ENCODE measurements around the gene ATP6V0D1. TPM values are rescaled to one million over a fixed set of nuclear protein-coding genes. Genes with fewer than 3 reads are reported as not detected.

The ATP6V0D1 gene
- total and polyA plus RNA-seq, 10 donors, result 37.3 to 133 (median 105) TPM

DNA sequence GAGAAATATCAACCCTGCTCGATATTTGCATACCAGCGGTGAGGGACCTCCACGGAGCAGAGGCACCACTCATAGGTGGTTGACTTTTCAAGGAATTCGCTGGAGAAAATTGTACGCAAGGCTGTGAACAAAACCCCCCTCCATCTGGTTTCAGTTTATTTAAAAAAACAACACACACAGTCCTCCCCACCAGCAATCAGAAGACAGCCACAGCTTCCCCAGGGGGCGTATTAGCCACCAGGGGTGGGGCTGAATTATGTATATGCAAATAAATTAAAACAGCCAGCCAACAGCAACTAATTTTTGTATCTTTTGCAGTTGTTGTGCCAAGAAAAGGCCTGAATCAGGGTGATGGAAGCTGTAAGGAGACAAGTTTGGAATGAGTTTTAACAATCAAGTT is 55.9 kb downstream of the ATP6V0D1 start:
- no peaks in the 10 kb centered on the region for H3K9me3 ChIP-seq
- no peak overlapping the region for H3K27ac ChIP-seq
- peaks cover 0 to 43% (median 9%) of the 10 kb centered on the region in 7 donors for H3K27me3 ChIP-seq (replicated peaks in 1 of 7)
- H3K4me3 ChIP-seq, result no peak overlapping the region
- intact Hi-C loops (cut with DNase I; ENCODE audit: low total_unique reads), result loop anchor here (5.0 kb wide), 1 partner anchor 37 kb away; no protein-coding TSS in a partner anchor
- 59 to 69% (median 66%) methylated on average over 6 of the region's 6 CpGs for WGBS, 5 donors
- H3K36me3 ChIP-seq, result no peaks in the 10 kb centered on the region
- H3K4me1 ChIP-seq, result peaks cover 8 to 25% (median 20%) of the 10 kb centered on the region in 6 donors
- TF ChIP-seq, protein P1, sequence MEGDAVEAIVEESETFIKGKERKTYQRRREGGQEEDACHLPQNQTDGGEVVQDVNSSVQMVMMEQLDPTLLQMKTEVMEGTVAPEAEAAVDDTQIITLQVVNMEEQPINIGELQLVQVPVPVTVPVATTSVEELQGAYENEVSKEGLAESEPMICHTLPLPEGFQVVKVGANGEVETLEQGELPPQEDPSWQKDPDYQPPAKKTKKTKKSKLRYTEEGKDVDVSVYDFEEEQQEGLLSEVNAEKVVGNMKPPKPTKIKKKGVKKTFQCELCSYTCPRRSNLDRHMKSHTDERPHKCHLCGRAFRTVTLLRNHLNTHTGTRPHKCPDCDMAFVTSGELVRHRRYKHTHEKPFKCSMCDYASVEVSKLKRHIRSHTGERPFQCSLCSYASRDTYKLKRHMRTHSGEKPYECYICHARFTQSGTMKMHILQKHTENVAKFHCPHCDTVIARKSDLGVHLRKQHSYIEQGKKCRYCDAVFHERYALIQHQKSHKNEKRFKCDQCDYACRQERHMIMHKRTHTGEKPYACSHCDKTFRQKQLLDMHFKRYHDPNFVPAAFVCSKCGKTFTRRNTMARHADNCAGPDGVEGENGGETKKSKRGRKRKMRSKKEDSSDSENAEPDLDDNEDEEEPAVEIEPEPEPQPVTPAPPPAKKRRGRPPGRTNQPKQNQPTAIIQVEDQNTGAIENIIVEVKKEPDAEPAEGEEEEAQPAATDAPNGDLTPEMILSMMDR (IDR thresholded peaks at IDR 0.05 in 8 of 11, conservative IDR thresholded peaks at IDR 0.05 in 3 of 11), result no peak
- TF ChIP-seq POLR2AphosphoS5 (IDR thresholded peaks at IDR 0.05) (no peak), POLR2A (IDR thresholded peaks at IDR 0.05) (no peak)
- DNase-seq, result no peak

DNA sequence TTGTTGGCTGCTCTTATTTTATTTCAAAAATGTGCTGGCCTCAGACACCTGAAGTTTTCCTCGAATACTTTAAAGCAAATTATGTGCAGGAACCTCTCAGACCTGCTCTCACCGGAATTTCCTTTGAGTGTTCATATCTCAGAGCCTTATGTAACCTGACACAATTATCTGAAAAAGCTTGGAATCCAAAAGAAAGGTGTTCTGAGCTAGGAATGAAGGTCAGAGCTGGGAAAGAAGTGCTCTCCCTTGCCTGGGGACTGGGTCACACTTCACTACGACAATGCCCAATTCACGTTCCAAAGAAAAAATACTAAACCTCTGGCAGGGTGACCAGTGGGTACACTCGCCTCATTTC is 56.7 kb downstream of the ATP6V0D1 start:
- no peak overlapping the region for H3K4me3 ChIP-seq
- no peak for DNase-seq
- H3K27ac ChIP-seq, result no peak overlapping the region
- 60 to 73% (median 70%) methylated on average over 5 of the region's 5 CpGs for WGBS, 5 donors
- peaks cover 0 to 35% (median 1%) of the 10 kb centered on the region in 7 donors for H3K27me3 ChIP-seq (replicated peaks in 1 of 7)
- intact Hi-C loops (cut with DNase I; ENCODE audit: low total_unique reads), result no loop called here
- no peaks in the 10 kb centered on the region for H3K9me3 ChIP-seq
- peaks cover 3 to 16% (median 11%) of the 10 kb centered on the region in 6 donors for H3K4me1 ChIP-seq
- no peaks in the 10 kb centered on the region for H3K36me3 ChIP-seq
- TF ChIP-seq POLR2AphosphoS5 (IDR thresholded peaks at IDR 0.05), result no peak
- no peak for TF ChIP-seq POLR2A (IDR thresholded peaks at IDR 0.05)
- TF ChIP-seq, protein P1 (IDR thresholded peaks at IDR 0.05 in 8 of 11, conservative IDR thresholded peaks at IDR 0.05 in 3 of 11), result no peak

DNA sequence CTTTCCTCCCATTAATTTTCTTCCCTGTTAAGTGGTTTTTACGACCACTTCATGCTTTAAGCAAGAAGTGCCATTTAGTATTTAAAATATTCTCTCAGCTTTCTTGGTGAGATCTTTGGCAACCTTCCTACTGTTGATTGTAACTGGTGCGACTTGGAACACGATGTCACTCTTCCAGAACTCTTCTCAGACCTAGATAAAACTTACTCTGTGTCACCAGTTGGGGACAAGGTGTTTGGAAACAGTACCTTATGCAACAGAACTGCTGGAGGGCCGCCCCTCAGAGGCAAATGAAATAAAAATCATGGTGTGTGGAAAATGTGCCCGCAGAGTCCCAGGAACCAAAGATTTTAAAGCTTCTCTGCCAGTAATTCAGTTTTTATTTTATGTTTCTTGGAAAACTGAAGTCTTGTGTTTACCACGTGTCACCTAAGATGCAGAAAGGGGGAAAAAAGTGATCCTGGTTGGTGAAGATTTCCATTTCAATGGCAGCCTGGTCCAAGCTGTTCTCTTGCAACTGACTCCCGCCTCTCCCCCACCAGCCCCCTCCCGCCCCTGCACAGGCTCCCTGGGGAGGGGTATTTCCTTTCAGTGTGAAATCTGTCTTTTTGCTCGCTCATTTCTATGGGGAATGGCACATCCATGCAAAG is 57.2 kb downstream of the ATP6V0D1 start:
- 50 to 60% (median 54%) methylated on average over 9 of the region's 9 CpGs for WGBS, 5 donors
- DNase-seq, result no peak
- no peak for TF ChIP-seq POLR2AphosphoS5 (IDR thresholded peaks at IDR 0.05)
- TF ChIP-seq, protein P1 (IDR thresholded peaks at IDR 0.05 in 8 of 11, conservative IDR thresholded peaks at IDR 0.05 in 3 of 11), result no peak
- TF ChIP-seq POLR2A (IDR thresholded peaks at IDR 0.05), result no peak

DNA sequence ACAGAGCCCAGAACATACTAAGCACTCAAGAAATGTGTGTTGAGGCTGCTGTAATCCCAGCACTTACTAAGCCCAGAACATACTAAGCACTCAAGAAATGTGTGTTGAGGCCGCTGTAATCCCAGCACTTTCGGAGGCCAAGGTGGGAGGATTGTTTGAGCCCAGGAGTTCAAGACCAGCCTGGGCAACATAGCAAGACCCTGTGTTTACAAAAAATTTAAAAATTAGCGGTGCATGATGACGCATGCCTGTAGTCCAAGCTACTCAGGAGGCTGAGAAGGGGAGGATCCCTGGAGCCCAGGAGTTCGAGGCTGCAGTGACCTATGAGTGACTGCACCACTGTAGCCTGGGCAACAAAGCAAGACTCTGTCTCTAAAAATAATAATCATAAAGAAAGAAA is 57.9 kb downstream of the ATP6V0D1 start:
- intact Hi-C loops (cut with DNase I; ENCODE audit: low total_unique reads), result no loop called here
- peaks cover 0 to 24% (median 0%) of the 10 kb centered on the region in 7 donors for H3K27me3 ChIP-seq (replicated peaks in 1 of 7)
- H3K4me3 ChIP-seq, result no peak overlapping the region
- TF ChIP-seq POLR2A (IDR thresholded peaks at IDR 0.05), result no peak
- TF ChIP-seq, protein P1 (IDR thresholded peaks at IDR 0.05 in 8 of 11, conservative IDR thresholded peaks at IDR 0.05 in 3 of 11), result no peak
- TF ChIP-seq POLR2AphosphoS5 (IDR thresholded peaks at IDR 0.05), result no peak
- DNase-seq, result no peak
- H3K36me3 ChIP-seq, result no peaks in the 10 kb centered on the region
- H3K9me3 ChIP-seq, result no peaks in the 10 kb centered on the region
- WGBS, 5 donors, result 86 to 93% (median 89%) methylated on average over 5 of the region's 5 CpGs
- no peak overlapping the region for H3K27ac ChIP-seq
- H3K4me1 ChIP-seq, result peaks cover 0 to 4% (median 1%) of the 10 kb centered on the region in 6 donors

More for the DNA sequence above, 57.2 kb downstream of the ATP6V0D1 start:
- intact Hi-C loops (cut with DNase I; ENCODE audit: low total_unique reads), result no loop called here
- H3K4me1 ChIP-seq, result peaks cover 3 to 11% (median 8%) of the 10 kb centered on the region in 6 donors
- H3K27me3 ChIP-seq (replicated peaks in 1 of 7), result peaks cover 0 to 30% (median 0%) of the 10 kb centered on the region in 7 donors
- no peak overlapping the region for H3K4me3 ChIP-seq
- no peak overlapping the region for H3K27ac ChIP-seq
- H3K9me3 ChIP-seq, result no peaks in the 10 kb centered on the region
- no peaks in the 10 kb centered on the region for H3K36me3 ChIP-seq
